Osteoblast (primary cell): ENCODE results near the gene ZNF22. TPM values are rescaled to one million over a fixed set of nuclear protein-coding genes. Genes with fewer than 3 reads are reported as not detected.

Experiments
- DNase-seq: peaks from one replicate; pipeline ENCODE4 v3.0.0; 2011; ENCODE audit warnings: low spot score, mixed read lengths; ENCODE audit not compliant: insufficient read length; ENCODE audit errors: missing footprints
- H2AFZ ChIP-seq: 2 replicates; pipeline ENCODE4 v1.6.0; 2011; ENCODE audit warnings: mild to moderate bottlenecking, low read length
- H3K27ac ChIP-seq: 2 replicates; pipeline ENCODE4 v1.5.1; 2011; ENCODE audit warnings: mild to moderate bottlenecking, low read depth, low read length, moderate library complexity
- H3K27me3 ChIP-seq: 2 replicates; pipeline ENCODE4 v1.6.0; 2012; ENCODE audit warnings: mild to moderate bottlenecking, control low read depth, inconsistent platforms, low read length, moderate library complexity; ENCODE audit not compliant: insufficient read depth
- H3K36me3 ChIP-seq: 2 replicates; pipeline ENCODE4 v1.5.1; 2011; ENCODE audit warnings: mild to moderate bottlenecking, low read length, control low read depth, moderate library complexity; ENCODE audit not compliant: insufficient read depth
- H3K4me1 ChIP-seq: 2 replicates; pipeline ENCODE4 v1.5.1; 2011; ENCODE audit warnings: mild to moderate bottlenecking, low read length, control low read depth, moderate library complexity; ENCODE audit not compliant: insufficient read depth
- H3K4me2 ChIP-seq: 2 replicates; pipeline ENCODE4 v1.6.0; 2011; ENCODE audit warnings: mild to moderate bottlenecking, low read length; ENCODE audit not compliant: insufficient read depth
- H3K4me3 ChIP-seq: fragments of 200-600 bp; sonication (generic); 3 replicates; pipeline ENCODE4 v1.5.1; 2012; ENCODE audit warnings: mild to moderate bottlenecking, low read length, inconsistent platforms; ENCODE audit not compliant: insufficient read depth
- H3K79me2 ChIP-seq: 2 replicates; pipeline ENCODE4 v1.6.0; 2012; ENCODE audit warnings: mild to moderate bottlenecking, low read length, control low read depth, inconsistent platforms; ENCODE audit not compliant: insufficient read depth
- H3K9me3 ChIP-seq: 2 replicates; pipeline ENCODE4 v1.5.1; 2011; ENCODE audit warnings: low read depth, low read length, control low read depth
- H4K20me1 ChIP-seq: 2 replicates; pipeline ENCODE4 v1.6.0; 2012; ENCODE audit warnings: mild to moderate bottlenecking, low read length, control low read depth; ENCODE audit not compliant: insufficient read depth
- CTCF ChIP-seq: IDR thresholded peaks from 2 replicates; pipeline ENCODE4 v1.5.1; 2011; ENCODE audit warnings: mild to moderate bottlenecking, low read depth, low read length, moderate library complexity; ENCODE audit errors: extremely low read depth
- total RNA-seq: library from RNA; depleted of rRNA; stranded (reverse); fragments of >200 nt; gene quantifications from 2 replicates; pipeline ENCODE4 v1.2.3, GENCODE V29; 2012

ZNF22 gene
- total RNA-seq, 1 donor = 13.8 TPM

- no peak for DNase-seq
- H3K27ac ChIP-seq = no peak overlapping the region
- TF ChIP-seq CTCF = no peak
- no peaks in the 10 kb centered on the region for H3K9me3 ChIP-seq
- peaks cover 18% of the 10 kb centered on the region for H3K79me2 ChIP-seq
- peak overlapping the region; percentile 75 for H3K4me3 ChIP-seq
- no peak overlapping the region for H2AFZ ChIP-seq
- peaks cover 69% of the 10 kb centered on the region for H3K4me1 ChIP-seq
- H3K27me3 ChIP-seq = no peaks in the 10 kb centered on the region
- no peaks in the 10 kb centered on the region for H4K20me1 ChIP-seq
- no peaks in the 10 kb centered on the region for H3K36me3 ChIP-seq
- H3K4me2 ChIP-seq = peak overlapping the region; percentile 92
Measured at GRCh38 chr10:44976352-44977198, 24.1 kb upstream of the ZNF22 start.

- H3K4me1 ChIP-seq = peaks cover 79% of the 10 kb centered on the region
- no peaks in the 10 kb centered on the region for H3K27me3 ChIP-seq
- H4K20me1 ChIP-seq = no peaks in the 10 kb centered on the region
- no peaks in the 10 kb centered on the region for H3K36me3 ChIP-seq
- H3K4me2 ChIP-seq = peak overlapping the region; percentile 92
- H3K79me2 ChIP-seq = peaks cover 18% of the 10 kb centered on the region
- no peak overlapping the region for H2AFZ ChIP-seq
- TF ChIP-seq CTCF = no peak
- no peaks in the 10 kb centered on the region for H3K9me3 ChIP-seq
- peak; percentile 49 for DNase-seq
- peak overlapping the region; percentile 75 for H3K4me3 ChIP-seq
- H3K27ac ChIP-seq = peak overlapping the region; percentile 71
Measured at GRCh38 chr10:44977287-44978212, 23.2 kb upstream of the ZNF22 start.

- Histone ChIP-seq H3K27ac (peak overlapping the region; percentile 71), H3K9me3 (no peaks in the 10 kb centered on the region), H3K27me3 (no peaks in the 10 kb centered on the region), H3K4me1 (peaks cover 79% of the 10 kb centered on the region), H4K20me1 (no peaks in the 10 kb centered on the region), H2AFZ (no peak overlapping the region), H3K36me3 (no peaks in the 10 kb centered on the region), H3K4me2 (peak overlapping the region; percentile 92), H3K79me2 (peaks cover 18% of the 10 kb centered on the region), H3K4me3 (peak overlapping the region; percentile 75)
- no peak for DNase-seq
- no peak for TF ChIP-seq CTCF
Measured at GRCh38 chr10:44978213-44978569, 22.5 kb upstream of the ZNF22 start.
